Testis (tissue), 3 donors: ENCODE data around the gene GSG1L. TPM values are rescaled to one million over a fixed set of nuclear protein-coding genes. Genes with fewer than 3 reads are reported as not detected.

Experiments used
- DNase-seq: peaks from one replicate; pipeline ENCODE4 v3.0.0-alpha.2; 2019
- H3K27ac ChIP-seq, 2 donors: fragments of 200-600 bp; sonication (generic); one replicate each; pipeline ENCODE4 v1.5.1; 2019
- H3K27me3 ChIP-seq: fragments of 200-600 bp; sonication (generic); one replicate; pipeline ENCODE4 v1.5.1; 2019
- H3K36me3 ChIP-seq: fragments of 200-600 bp; sonication (generic); one replicate; pipeline ENCODE4 v1.5.1; 2017; ENCODE audit warnings: low read depth; ENCODE audit errors: missing control alignments
- H3K4me1 ChIP-seq: fragments of 200-600 bp; sonication (generic); one replicate; pipeline ENCODE4 v1.5.1; 2019
- H3K4me3 ChIP-seq, 2 donors: fragments of 200-600 bp; sonication (generic); one replicate each; pipeline ENCODE4 v1.5.1; 2017 to 2019
- H3K9me3 ChIP-seq: fragments of 200-600 bp; sonication (generic); one replicate; pipeline ENCODE4 v1.5.1; 2017
- POLR2A ChIP-seq: fragments of 450-650 bp; IDR thresholded peaks from one replicate; pipeline ENCODE4 v1.6.1; 2017; ENCODE audit warnings: antibody characterized with exemption, mild to moderate bottlenecking, moderate library complexity
- WGBS, 2 donors: methylation state at CpG; one replicate each; pipeline ENCODE4 v1.1.5; 2018; 5-methylcytosine and 5-hydroxymethylcytosine counted together
- intact Hi-C: fragments of 100-400 bp; cut with DNase I; formaldehyde crosslinking; loops from one replicate; pipeline ENCODE4 v1.15.1; 2023; ENCODE audit warnings: low total_unique reads
- polyA plus RNA-seq: library from polyadenylated mRNA; stranded (reverse); fragments of 350-450 nt; fragmentation: Illumina TruSeq; extraction: RNeasy Lipid Tissue Mini Kit (QIAGEN cat#74804); gene quantifications from one replicate; pipeline ENCODE4 v1.2.3, GENCODE V29; 2014; ENCODE audit warnings: low read depth, low replicate concordance; ENCODE audit not compliant: insufficient read depth
- total RNA-seq, 2 donors: library from RNA; depleted of rRNA; stranded (reverse); fragments of >200 nt; gene quantifications; one replicate each; pipeline ENCODE4 v1.2.3, GENCODE V29; 2016
- TF ChIP-seq, protein P1 (sequence below), 3 experiments: fragments of 450-650 bp in 2 of 3; fragments of 200-600 bp in 1 of 3; sonication (generic) in 1 of 3; IDR thresholded peaks; one replicate each; pipeline ENCODE4 v1.5.1; 2016 to 2019; ENCODE audit warnings: antibody characterized with exemption in 3 of 3, mild to moderate bottlenecking in 2 of 3, moderate library complexity in 1 of 3

The GSG1L gene
- total and polyA plus RNA-seq, 3 donors from 2014 or later: 1.1 to 2.8 (median 1.9) TPM

DNA sequence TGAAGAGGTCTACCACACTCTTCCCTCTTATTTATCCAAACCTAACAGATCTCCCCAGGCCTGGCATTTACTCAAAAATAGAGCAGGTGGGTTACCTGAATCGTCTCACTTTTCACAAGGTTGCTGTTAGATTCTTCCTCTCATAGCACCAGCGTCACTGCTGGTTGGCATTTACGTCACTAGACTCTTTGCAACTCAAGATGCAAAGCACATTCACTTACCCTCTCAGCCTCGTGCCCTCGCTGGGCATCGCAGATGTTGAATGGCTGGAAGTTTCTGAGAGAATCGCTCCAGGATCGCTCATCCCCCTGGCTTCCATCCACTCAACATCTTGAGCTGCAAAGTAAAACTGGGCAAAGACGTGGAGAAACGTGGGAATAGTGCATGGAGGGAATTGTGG, 21.9 kb downstream of the GSG1L start:
- no peak overlapping the region for H3K27ac ChIP-seq
- no peak for DNase-seq
- H3K9me3 ChIP-seq: no peaks in the 10 kb centered on the region
- H3K36me3 ChIP-seq: no peaks in the 10 kb centered on the region
- no peak overlapping the region for H3K4me3 ChIP-seq
- H3K4me1 ChIP-seq: no peaks in the 10 kb centered on the region
- intact Hi-C loops: no loop called here
- TF ChIP-seq, protein P1, sequence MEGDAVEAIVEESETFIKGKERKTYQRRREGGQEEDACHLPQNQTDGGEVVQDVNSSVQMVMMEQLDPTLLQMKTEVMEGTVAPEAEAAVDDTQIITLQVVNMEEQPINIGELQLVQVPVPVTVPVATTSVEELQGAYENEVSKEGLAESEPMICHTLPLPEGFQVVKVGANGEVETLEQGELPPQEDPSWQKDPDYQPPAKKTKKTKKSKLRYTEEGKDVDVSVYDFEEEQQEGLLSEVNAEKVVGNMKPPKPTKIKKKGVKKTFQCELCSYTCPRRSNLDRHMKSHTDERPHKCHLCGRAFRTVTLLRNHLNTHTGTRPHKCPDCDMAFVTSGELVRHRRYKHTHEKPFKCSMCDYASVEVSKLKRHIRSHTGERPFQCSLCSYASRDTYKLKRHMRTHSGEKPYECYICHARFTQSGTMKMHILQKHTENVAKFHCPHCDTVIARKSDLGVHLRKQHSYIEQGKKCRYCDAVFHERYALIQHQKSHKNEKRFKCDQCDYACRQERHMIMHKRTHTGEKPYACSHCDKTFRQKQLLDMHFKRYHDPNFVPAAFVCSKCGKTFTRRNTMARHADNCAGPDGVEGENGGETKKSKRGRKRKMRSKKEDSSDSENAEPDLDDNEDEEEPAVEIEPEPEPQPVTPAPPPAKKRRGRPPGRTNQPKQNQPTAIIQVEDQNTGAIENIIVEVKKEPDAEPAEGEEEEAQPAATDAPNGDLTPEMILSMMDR (IDR thresholded peaks at IDR 0.05): no peak
- no peak for TF ChIP-seq POLR2A
- WGBS, 2 donors: 86 to 90% methylated on average over 10 of the region's 10 CpGs
- no peaks in the 10 kb centered on the region for H3K27me3 ChIP-seq

DNA sequence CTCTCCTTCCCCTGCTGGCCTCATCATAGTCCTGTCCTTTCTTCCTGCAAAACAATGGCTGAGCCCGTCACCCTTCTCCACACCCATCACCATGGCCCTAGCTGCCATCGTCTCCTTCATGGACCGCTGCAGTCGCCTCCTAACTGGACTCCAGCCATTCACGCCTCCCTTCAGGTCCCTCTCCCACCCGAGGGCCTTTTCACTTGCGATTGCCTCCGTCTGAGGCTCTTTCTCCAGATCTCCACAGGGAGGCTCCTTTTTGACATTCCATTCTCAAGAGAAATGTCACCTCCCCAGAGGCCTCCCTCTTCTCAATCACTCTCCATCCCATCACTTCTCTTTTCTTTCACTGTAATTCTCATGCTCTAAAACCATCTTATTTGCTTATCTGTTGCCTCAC, 23.5 kb downstream of the GSG1L start:
- Histone ChIP-seq H3K4me1 (no peaks in the 10 kb centered on the region), H3K9me3 (no peaks in the 10 kb centered on the region), H3K27ac (no peak overlapping the region), H3K27me3 (no peaks in the 10 kb centered on the region), H3K36me3 (no peaks in the 10 kb centered on the region), H3K4me3 (no peak overlapping the region)
- 61 to 63% methylated on average over 8 of the region's 8 CpGs for WGBS, 2 donors
- TF ChIP-seq, protein P1 (IDR thresholded peaks at IDR 0.05): no peak
- TF ChIP-seq POLR2A: no peak
- no peak for DNase-seq
- intact Hi-C loops: no loop called here

DNA sequence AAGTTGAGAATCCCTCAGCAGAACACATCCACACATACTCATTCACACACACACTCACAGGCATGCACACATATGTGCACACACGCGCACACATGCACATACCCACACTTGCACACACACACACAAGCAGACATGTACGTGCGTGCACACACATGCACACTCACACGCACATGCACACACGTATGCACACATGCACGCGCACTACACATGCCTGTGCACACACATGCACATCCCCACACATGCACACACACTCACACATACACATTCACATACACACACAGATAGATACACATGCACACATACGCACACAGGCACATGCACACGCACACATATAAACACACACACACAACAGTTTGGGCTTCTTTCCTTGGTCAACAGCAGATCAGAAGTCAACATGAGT, 24.0 kb downstream of the GSG1L start:
- Histone ChIP-seq H3K4me1 (no peaks in the 10 kb centered on the region), H3K9me3 (no peaks in the 10 kb centered on the region), H3K27ac (no peak overlapping the region), H3K36me3 (no peaks in the 10 kb centered on the region), H3K4me3 (no peak overlapping the region), H3K27me3 (no peaks in the 10 kb centered on the region)
- WGBS, 2 donors: 80 to 82% methylated on average over 10 of the region's 10 CpGs
- TF ChIP-seq, protein P1 (IDR thresholded peaks at IDR 0.05): no peak
- TF ChIP-seq POLR2A: no peak
- intact Hi-C loops: no loop called here
- DNase-seq: no peak

- DNase-seq: no peak
- TF ChIP-seq POLR2A: no peak
- TF ChIP-seq, protein P1 (IDR thresholded peaks at IDR 0.05): no peak
- H3K4me3 ChIP-seq: no peak overlapping the region
- H3K9me3 ChIP-seq: no peaks in the 10 kb centered on the region
- H3K4me1 ChIP-seq: no peaks in the 10 kb centered on the region
- WGBS, 2 donors: 78 to 88% methylated on average over 12 of the region's 12 CpGs
- H3K27ac ChIP-seq: no peak overlapping the region
- H3K36me3 ChIP-seq: no peaks in the 10 kb centered on the region
- H3K27me3 ChIP-seq: no peaks in the 10 kb centered on the region
- intact Hi-C loops: no loop called here
Observed at GRCh38 chr16:28038409-28038808, 25.1 kb downstream of the GSG1L start.

DNA sequence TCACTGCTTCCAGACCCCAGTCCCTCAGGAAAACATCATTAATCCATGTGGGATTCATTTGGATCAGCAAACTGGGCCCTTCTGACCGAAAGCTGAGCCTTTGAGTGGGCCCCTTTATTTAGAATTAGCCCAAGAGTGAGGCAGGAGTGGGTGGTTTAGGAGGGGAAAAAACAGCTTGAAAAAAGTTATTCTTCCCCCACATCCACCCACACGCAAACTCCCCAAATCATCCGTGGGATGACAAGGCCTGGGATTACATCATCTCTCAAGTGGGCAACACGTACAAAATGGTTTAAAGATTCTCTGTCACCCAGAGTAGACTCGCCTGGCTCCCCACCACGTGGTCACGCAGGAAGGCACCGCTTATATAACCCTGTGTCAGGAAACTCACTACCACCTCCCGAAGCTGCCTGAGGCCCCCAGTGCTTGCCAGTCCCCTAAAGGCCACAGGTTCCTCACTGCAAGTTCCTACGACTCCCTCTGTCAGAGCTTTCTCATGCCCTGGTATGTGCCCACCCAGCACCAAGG, 27.6 kb downstream of the GSG1L start:
- intact Hi-C loops: no loop called here
- H3K27ac ChIP-seq: no peak overlapping the region
- H3K36me3 ChIP-seq: no peaks in the 10 kb centered on the region
- WGBS, 2 donors: 49 to 67% methylated on average over 5 to 10 of the region's 10 CpGs
- no peaks in the 10 kb centered on the region for H3K4me1 ChIP-seq
- TF ChIP-seq POLR2A: no peak
- TF ChIP-seq, protein P1 (IDR thresholded peaks at IDR 0.05): no peak
- H3K9me3 ChIP-seq: no peaks in the 10 kb centered on the region
- H3K27me3 ChIP-seq: no peaks in the 10 kb centered on the region
- H3K4me3 ChIP-seq: no peak overlapping the region
- DNase-seq: no peak
